H1 (cell line): ENCODE results near the gene CTNND2. TPM values are rescaled to one million over a fixed set of nuclear protein-coding genes. Genes with fewer than 3 reads are reported as not detected.
A peak's percentile ranks its signal among the peaks of the same experiment; 100 is the strongest.

Experiments
- CTCF ChIA-PET: fragments of 300-600 bp; sonication (Branson Sonifier 250); formaldehyde crosslinking; loops from one replicate; lab custom pipeline; 2021; ENCODE audit not compliant: partially characterized antibody; lab: Charles Lee
- POLR2A ChIA-PET: fragments of 300-600 bp; sonication (Branson Sonifier 250); formaldehyde crosslinking; loops from one replicate; lab custom pipeline; 2021; ENCODE audit warnings: inconsistent platforms; ENCODE audit not compliant: partially characterized antibody; lab: Charles Lee
- DNase-seq, 2 experiments: peaks; one replicate each; pipeline versions ENCODE4 v3.0.0 to v3.0.0-alpha.2; 2010 to 2022; ENCODE audit warnings: low spot score in 2 of 2, low read depth in 1 of 2, mixed read lengths in 1 of 2
- FAIRE-seq: peaks from 2 replicates; lab custom pipeline; 2011; peaks lifted over from hg19 to GRCh38; lab: Jason Lieb, UNC
- H2AFZ ChIP-seq: 2 replicates; pipeline ENCODE4 v1.8.1; 2012; ENCODE audit warnings: low read length, inconsistent platforms
- H2AK5ac ChIP-seq: 2 replicates; pipeline ENCODE4 v1.6.1; 2013; ENCODE audit warnings: low read depth, low read length
- H2BK120ac ChIP-seq: replicated peaks from 2 replicates; pipeline ENCODE3; 2013; ENCODE audit warnings: low read depth, low read length, inconsistent platforms
- H2BK12ac ChIP-seq: 2 replicates; pipeline ENCODE4 v1.6.1; 2013; ENCODE audit warnings: low read depth, low read length
- H2BK15ac ChIP-seq: 2 replicates; pipeline ENCODE4 v1.6.1; 2013; ENCODE audit warnings: low read length
- H2BK20ac ChIP-seq: 2 replicates; pipeline ENCODE4 v1.6.1; 2013; ENCODE audit warnings: low read length
- H2BK5ac ChIP-seq: 2 replicates; pipeline ENCODE4 v1.6.1; 2013; ENCODE audit warnings: low read depth, low read length
- H3K14ac ChIP-seq: 2 replicates; pipeline ENCODE4 v1.6.1; 2013; ENCODE audit warnings: inconsistent platforms; ENCODE audit not compliant: insufficient read length
- H3K18ac ChIP-seq: 2 replicates; pipeline ENCODE4 v1.6.1; 2013; ENCODE audit warnings: low read length; ENCODE audit errors: extremely low read depth
- H3K23ac ChIP-seq: 2 replicates; pipeline ENCODE4 v1.6.1; 2013; ENCODE audit warnings: inconsistent platforms; ENCODE audit not compliant: insufficient read length
- H3K23me2 ChIP-seq: 2 replicates; pipeline ENCODE4 v1.6.1; 2013; ENCODE audit warnings: low read depth, low read length
- H3K27ac ChIP-seq: 2 replicates; pipeline ENCODE4 v1.6.1; 2011; ENCODE audit warnings: low read depth, low read length, inconsistent platforms
- H3K27me3 ChIP-seq, 4 experiments: replicated peaks in 1 of 4; 1 replicate in 1 of 4; 2 replicates in 3 of 4; pipeline versions ENCODE4 v1.6.1 to v1.8.1; 2011 to 2013; ENCODE audit warnings: low read length in 3 of 4, mild to moderate bottlenecking in 3 of 4, inconsistent platforms in 2 of 4, mixed read lengths in 2 of 4, moderate library complexity in 1 of 4; ENCODE audit not compliant: control insufficient read depth in 3 of 4, insufficient read depth in 3 of 4; ENCODE audit errors: extremely low read depth in 1 of 4
- H3K36me3 ChIP-seq, 4 experiments: 2 replicates each; pipeline versions ENCODE4 v1.6.1 to v1.8.1; 2011 to 2013; ENCODE audit warnings: mild to moderate bottlenecking in 4 of 4, low read length in 3 of 4, moderate library complexity in 2 of 4, control low read depth in 1 of 4, inconsistent platforms in 1 of 4; ENCODE audit not compliant: insufficient read depth in 4 of 4, control insufficient read depth in 2 of 4
- H3K4ac ChIP-seq: replicated peaks from 2 replicates; pipeline ENCODE3; 2013; ENCODE audit warnings: low read length, low read depth, mixed read lengths, inconsistent platforms; ENCODE audit not compliant: insufficient read length
- H3K4me1 ChIP-seq, 4 experiments: replicated peaks in 1 of 4; 1 replicate in 1 of 4; 2 replicates in 3 of 4; pipeline versions ENCODE4 v1.6.1 to v1.8.1; 2011 to 2013; ENCODE audit warnings: low read length in 3 of 4, inconsistent platforms in 2 of 4, mixed read lengths in 1 of 4; ENCODE audit not compliant: insufficient read depth in 4 of 4, control insufficient read depth in 3 of 4
- H3K4me2 ChIP-seq, 2 experiments: 2 replicates each; pipeline versions ENCODE4 v1.6.1 to v1.8.1; 2011 to 2013; ENCODE audit warnings: low read depth in 2 of 2, low read length in 2 of 2, control low read depth in 1 of 2, inconsistent platforms in 1 of 2, mild to moderate bottlenecking in 1 of 2; ENCODE audit not compliant: insufficient read depth in 1 of 2
- H3K4me3 ChIP-seq, 4 experiments: fragments of 200-600, 300-600 bp in 1 of 4; sonication (generic), shearing (Covaris generic), sonication (Bioruptor Twin) in 1 of 4; 2 replicates each; pipeline versions ENCODE4 v1.5.1 to v1.8.1; 2011 to 2016; ENCODE audit warnings: low read length in 4 of 4, low read depth in 3 of 4, control low read depth in 2 of 4, inconsistent platforms in 2 of 4, mild to moderate bottlenecking in 2 of 4, mixed read lengths in 1 of 4, moderate library complexity in 1 of 4; ENCODE audit not compliant: insufficient read depth in 2 of 4; ENCODE audit errors: extremely low read depth in 1 of 4
- H3K56ac ChIP-seq: replicated peaks from 2 replicates; pipeline ENCODE3; 2013; ENCODE audit warnings: low read depth, mild to moderate bottlenecking, mixed read lengths, low read length, inconsistent platforms; ENCODE audit not compliant: insufficient read length
- H3K79me1 ChIP-seq: 2 replicates; pipeline ENCODE4 v1.6.1; 2013; ENCODE audit warnings: low read depth, low read length, control low read depth
- H3K79me2 ChIP-seq, 2 experiments: 2 replicates each; pipeline versions ENCODE4 v1.6.1 to v1.8.1; 2012 to 2013; ENCODE audit warnings: low read length in 2 of 2, mild to moderate bottlenecking in 2 of 2, inconsistent platforms in 1 of 2; ENCODE audit not compliant: insufficient read depth in 2 of 2, control insufficient read depth in 1 of 2
- H3K9ac ChIP-seq, 4 experiments: replicated peaks in 1 of 4; 1 replicate in 1 of 4; 2 replicates in 3 of 4; pipeline versions ENCODE4 v1.6.1 to v1.8.1; 2011 to 2013; ENCODE audit warnings: low read depth in 3 of 4, low read length in 3 of 4, control low read depth in 2 of 4, mild to moderate bottlenecking in 2 of 4, moderate library complexity in 2 of 4, inconsistent platforms in 1 of 4; ENCODE audit errors: extremely low read depth in 1 of 4
- H3K9me3 ChIP-seq, 2 experiments: 2 replicates each; pipeline versions ENCODE4 v1.6.1 to v1.8.1; 2012 to 2013; ENCODE audit warnings: mild to moderate bottlenecking in 2 of 2, moderate library complexity in 2 of 2, control low read depth in 1 of 2, inconsistent platforms in 1 of 2, low read depth in 1 of 2, low read length in 1 of 2, mixed read lengths in 1 of 2; ENCODE audit not compliant: insufficient read depth in 2 of 2
- H4K20me1 ChIP-seq, 2 experiments: replicated peaks in 1 of 2; 2 replicates each; pipeline versions ENCODE3 to v1.8.1; 2011 to 2013; ENCODE audit warnings: inconsistent platforms in 2 of 2, low read length in 2 of 2, mild to moderate bottlenecking in 1 of 2; ENCODE audit not compliant: insufficient read depth in 2 of 2, control insufficient read depth in 1 of 2
- H4K5ac ChIP-seq: 2 replicates; pipeline ENCODE4 v1.6.1; 2013; ENCODE audit warnings: low read length, low read depth, mixed read lengths, inconsistent platforms; ENCODE audit not compliant: insufficient read length
- H4K8ac ChIP-seq: 2 replicates; pipeline ENCODE4 v1.8.0; 2013; ENCODE audit warnings: mild to moderate bottlenecking, moderate library complexity, low read length, inconsistent platforms; ENCODE audit not compliant: insufficient read depth; ENCODE audit errors: extremely low read depth
- H4K91ac ChIP-seq: replicated peaks from 2 replicates; pipeline ENCODE3; 2013; ENCODE audit warnings: low read length, mixed read lengths, inconsistent platforms; ENCODE audit not compliant: insufficient read length
- CEBPB ChIP-seq: IDR thresholded peaks from 2 replicates; pipeline ENCODE4 v1.6.1; 2012; ENCODE audit warnings: low read depth, low read length
- HDAC6 ChIP-seq: IDR thresholded peaks from one replicate; pipeline ENCODE4 v1.7.1; 2012; ENCODE audit warnings: low read depth, mild to moderate bottlenecking, inconsistent platforms, low read length, moderate library complexity
- WGBS, 2 experiments: shearing (Covaris generic) in 1 of 2; methylation state at CpG; one replicate each; pipeline versions ENCODE4 v1.1.6 to v1.1.7; 2013 to 2015; ENCODE audit warnings: low lambda C conversion rate in 2 of 2, mixed read lengths in 2 of 2, inconsistent platforms in 1 of 2, low coverage in 1 of 2, missing lambda C conversion rate in 1 of 2; ENCODE audit not compliant: insufficient replicate concordance in 2 of 2, insufficient coverage in 1 of 2, insufficient read length in 1 of 2; ENCODE audit errors: extremely low coverage in 1 of 2, missing lambda C conversion rate in 1 of 2; 5-methylcytosine and 5-hydroxymethylcytosine counted together
- polyA plus RNA-seq, 7 experiments: library from polyadenylated mRNA; depleted of rRNA in 3 of 7; stranded (reverse) in 5 of 7; unstranded in 2 of 7; fragments of >200 nt in 5 of 7; fragments of 200-250 nt in 2 of 7; gene quantifications; 1 replicate in 5 of 7; 2 replicates in 1 of 7; 4 replicates in 1 of 7; pipeline versions ENCODE4 v1.2.1 to v1.2.3, GENCODE V29; 2011 to 2013; ENCODE audit warnings: missing spikeins in 2 of 7, mixed read lengths in 2 of 7
- total RNA-seq: library from RNA; stranded (reverse); fragmentation: NEBNext Ultra II Directional; extraction: Animal tissue kit (Norgen Biotek cat#: 25700); gene quantifications from 2 replicates; pipeline ENCODE4 v1.2.1, GENCODE V29; 2021
- TF ChIP-seq, protein P1 (sequence below): IDR thresholded peaks from 2 replicates; pipeline ENCODE4 v1.6.1; 2011; ENCODE audit warnings: low read depth, mild to moderate bottlenecking, low read length; ENCODE audit not compliant: insufficient read depth

CTNND2 gene
- total and polyA plus RNA-seq, 2 of the 8 experiments (the other 6 are each of a cell fraction or from before 2014, with no cell fraction given): 7.4 to 14.2 TPM

DNA sequence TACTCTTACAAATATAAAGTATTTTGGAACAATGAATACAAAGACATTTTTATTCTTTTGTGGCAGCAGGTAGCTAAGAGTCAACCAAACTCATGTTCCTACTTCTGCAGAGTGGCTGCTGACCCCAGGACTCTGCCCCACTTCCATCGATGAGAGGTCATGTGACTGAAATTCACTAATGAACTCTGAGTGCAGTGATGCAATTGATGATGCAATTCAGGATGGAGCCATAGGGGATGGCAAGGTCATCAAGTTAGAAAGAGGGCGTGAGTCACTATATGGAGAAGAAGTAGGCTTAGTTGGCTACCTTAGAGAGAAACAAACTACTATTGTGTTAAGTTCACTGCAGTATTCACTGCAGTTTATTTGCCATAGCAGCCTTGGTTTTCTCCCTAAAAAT is 340.4 kb downstream of the CTNND2 start:
- Histone ChIP-seq H3K4me2 (no peak overlapping the region), H2BK120ac (no peak overlapping the region), H3K9me3 (no peaks in the 10 kb centered on the region), H2BK12ac (no peak overlapping the region), H3K18ac (no peak overlapping the region), H3K79me2 (no peaks in the 10 kb centered on the region), H3K36me3 (no peaks in the 10 kb centered on the region), H3K14ac (no peak overlapping the region), H2BK5ac (no peak overlapping the region), H3K4ac (no peak overlapping the region), H3K9ac (no peak overlapping the region), H4K5ac (no peak overlapping the region), H4K91ac (no peak overlapping the region), H3K27me3 (no peaks in the 10 kb centered on the region), H2BK15ac (no peak overlapping the region), H3K23ac (no peak overlapping the region), H2BK20ac (no peak overlapping the region), H3K4me3 (no peak overlapping the region), H3K4me1 (peaks cover 0 to 4% (median 0%) of the 10 kb centered on the region in 4 experiments; a peak in 1 of 7 replicates), H4K20me1 (no peaks in the 10 kb centered on the region), H3K56ac (no peak overlapping the region), H4K8ac (no peak overlapping the region), H2AFZ (no peak overlapping the region), H3K79me1 (no peaks in the 10 kb centered on the region), H3K23me2 (no peaks in the 10 kb centered on the region), H2AK5ac (no peak overlapping the region), H3K27ac (no peak overlapping the region)
- ChIA-PET CTCF (no interaction called here), POLR2A (no interaction called here)
- FAIRE-seq: no peak
- no peak for DNase-seq
- TF ChIP-seq HDAC6: no peak
- TF ChIP-seq CEBPB: peak; percentile 75
- TF ChIP-seq, protein P1, sequence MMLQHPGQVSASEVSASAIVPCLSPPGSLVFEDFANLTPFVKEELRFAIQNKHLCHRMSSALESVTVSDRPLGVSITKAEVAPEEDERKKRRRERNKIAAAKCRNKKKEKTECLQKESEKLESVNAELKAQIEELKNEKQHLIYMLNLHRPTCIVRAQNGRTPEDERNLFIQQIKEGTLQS: peak; percentile 67
- WGBS, 2 experiments: 93% methylated on average over 2 of the region's 2 CpGs; no CpG with 5 or more reads in 1 of the 2 experiments
